HG03159 (cell line): ENCODE data around the gene WWTR1.
A peak's percentile ranks its signal among the peaks of the same experiment; 100 is the strongest.

Source experiments
- ATAC-seq: cut with Tn5 transposase; IDR thresholded peaks from one replicate; pipeline ENCODE4 v1.9.1; 2021; ENCODE audit warnings: mild to moderate bottlenecking, moderate library complexity; ENCODE audit not compliant: unreplicated experiment

The WWTR1 gene

GRCh38 chr3:149625795-149626194 is 32.0 kb downstream of the WWTR1 start:
- no peak for ATAC-seq

GRCh38 chr3:149623824-149624223 is 34.0 kb downstream of the WWTR1 start:
- no peak for ATAC-seq

DNA sequence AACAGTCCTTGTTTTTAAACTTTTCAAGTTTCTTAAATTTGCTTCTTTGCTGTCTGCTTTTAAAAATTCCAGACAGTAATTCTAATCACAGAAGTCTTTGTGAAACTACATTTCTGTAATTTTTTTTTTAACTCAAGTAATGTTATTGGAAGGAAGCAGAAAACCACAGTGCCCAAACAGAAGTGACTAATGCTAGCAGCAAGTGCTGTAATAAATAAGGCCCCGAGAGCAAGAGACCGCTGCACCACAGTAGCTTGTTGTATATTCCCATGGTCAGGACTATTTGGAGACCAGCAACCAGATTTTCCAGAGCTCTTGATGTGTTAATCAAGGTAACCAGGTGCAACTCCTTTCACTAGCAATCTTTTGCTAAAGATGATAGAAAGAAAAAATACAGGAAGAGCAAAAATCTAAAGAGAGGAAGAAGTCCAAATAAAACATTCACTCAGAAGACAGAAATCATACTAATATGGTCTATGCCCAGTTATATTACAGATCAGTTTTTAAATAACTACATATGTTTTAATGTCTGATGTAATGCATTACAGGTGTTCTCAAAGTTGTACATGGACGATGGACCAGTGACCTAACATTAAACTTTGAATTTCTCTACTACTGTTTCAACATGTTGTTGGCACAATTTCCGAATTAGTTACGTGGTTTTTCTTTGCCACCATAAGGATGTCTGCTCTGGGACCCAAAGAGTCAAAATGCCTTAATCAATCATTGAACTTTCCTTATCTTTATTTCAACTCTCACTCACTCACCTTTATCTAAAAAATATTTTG is 36.4 kb downstream of the WWTR1 start:
- ATAC-seq, result peak; percentile 75

GRCh38 chr3:149620291-149621020 is 37.4 kb downstream of the WWTR1 start:
- peak; percentile 53 for ATAC-seq

- ATAC-seq, result no peak
Measured at GRCh38 chr3:149619136-149619535, 38.7 kb downstream of the WWTR1 start.

DNA sequence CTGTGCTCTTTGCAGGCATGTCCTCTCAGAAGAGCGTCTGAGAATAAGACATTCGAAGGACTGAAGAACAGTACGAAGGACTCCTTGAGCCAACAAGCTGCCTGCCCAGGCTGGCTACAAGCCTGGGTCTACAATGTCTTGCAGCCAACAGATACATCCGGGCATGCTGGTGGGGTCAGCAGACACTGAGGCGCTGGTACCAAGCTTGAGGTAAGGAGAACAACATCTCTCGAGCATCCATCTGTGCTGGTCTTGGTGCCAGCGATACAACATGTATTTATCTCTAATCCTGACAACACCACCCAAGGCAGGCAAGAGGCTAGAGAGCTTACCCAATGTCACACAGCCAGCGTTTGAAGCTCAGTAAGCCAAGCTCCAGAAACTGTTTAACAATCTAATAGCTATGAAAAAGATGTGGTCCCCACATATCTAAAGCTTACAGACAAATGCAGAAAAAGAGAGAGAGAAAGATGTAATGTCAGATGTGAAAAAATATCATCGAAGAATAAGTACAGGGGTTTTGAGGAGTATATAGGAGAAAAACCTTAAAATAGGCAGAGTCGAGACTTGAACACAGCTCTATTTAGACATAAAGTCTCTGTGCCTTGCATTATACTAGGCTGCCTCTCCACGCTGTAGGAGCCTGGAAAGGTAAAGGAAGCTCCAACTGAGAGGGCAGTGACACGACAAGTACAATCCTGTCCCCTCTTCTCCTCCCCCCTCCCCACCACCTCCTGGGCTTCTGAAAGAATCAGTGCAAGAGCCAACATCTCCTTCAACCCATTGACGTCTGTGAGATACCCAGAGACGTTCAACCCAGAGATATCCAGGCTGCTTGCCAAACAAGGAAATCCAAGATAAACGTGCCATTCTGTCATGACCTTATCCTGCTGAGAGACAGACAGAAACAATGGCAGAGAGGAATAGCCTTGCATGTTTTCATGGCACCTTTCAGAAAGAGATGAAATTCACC is 39.4 kb downstream of the WWTR1 start:
- ATAC-seq, result no peak

GRCh38 chr3:149615731-149616221 is 42.0 kb downstream of the WWTR1 start:
- no peak for ATAC-seq

GRCh38 chr3:149613988-149614387 is 43.8 kb downstream of the WWTR1 start:
- no peak for ATAC-seq

DNA sequence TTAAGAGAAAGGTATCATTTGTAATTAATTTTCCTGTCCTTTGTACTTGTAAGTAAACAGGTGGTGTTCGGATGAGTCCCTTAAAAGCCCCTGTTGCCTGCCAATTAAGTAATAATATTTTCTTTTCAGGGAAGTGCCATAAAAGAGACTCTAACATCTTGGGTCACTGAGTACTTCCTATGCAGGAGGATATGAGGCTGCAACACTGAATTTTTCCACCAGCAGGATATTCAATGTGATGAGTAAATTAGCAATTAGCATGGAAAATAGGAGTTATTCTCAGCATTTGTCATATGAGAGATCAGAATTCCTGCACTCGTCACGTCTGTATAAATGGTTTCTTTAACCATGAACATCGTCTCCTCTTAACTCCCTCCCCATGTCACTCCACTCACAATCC is 45.4 kb downstream of the WWTR1 start:
- no peak for ATAC-seq

DNA sequence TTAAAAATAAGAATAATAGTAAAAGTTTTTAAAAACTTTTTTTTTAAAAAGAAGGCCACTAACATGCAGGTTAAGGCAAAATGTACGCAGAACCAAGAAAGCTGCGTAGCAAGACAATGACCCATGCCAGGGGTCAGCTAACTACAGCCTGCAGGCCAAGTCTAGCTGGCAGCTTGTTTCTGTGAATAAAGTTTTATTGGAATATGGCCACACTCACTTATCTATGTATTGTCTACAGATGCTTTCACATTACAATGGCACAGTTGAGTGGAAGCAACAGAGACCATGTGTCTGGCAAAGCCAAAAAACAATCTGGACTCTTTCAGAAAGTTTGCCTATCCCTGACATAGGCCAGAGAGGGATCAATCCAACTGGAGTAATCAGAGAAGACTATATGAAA is 46.7 kb downstream of the WWTR1 start:
- no peak for ATAC-seq

- ATAC-seq, result no peak
Measured at GRCh38 chr3:149610351-149611105, 47.3 kb downstream of the WWTR1 start.

- ATAC-seq, result peak; percentile 92
Measured at GRCh38 chr3:149609595-149609994, 48.2 kb downstream of the WWTR1 start.

DNA sequence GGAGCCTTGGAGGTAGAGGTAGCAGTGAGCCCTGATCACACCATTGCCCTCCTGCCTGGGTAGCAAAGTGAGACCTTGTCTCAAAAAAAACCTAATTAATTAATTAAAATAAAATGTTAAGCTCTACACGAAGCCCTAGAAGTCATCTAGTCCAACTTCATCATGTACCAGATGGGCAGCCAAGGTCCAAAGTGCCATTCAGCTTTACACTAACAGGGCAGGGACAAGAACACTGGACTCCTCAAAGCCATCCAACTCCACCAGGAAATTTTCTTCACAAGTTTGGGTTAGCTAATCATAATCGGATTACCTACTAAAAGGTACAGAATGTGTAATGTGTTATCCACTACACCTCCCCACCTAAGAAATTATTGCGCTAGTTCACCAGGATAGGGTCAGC is 48.8 kb downstream of the WWTR1 start:
- no peak for ATAC-seq

DNA sequence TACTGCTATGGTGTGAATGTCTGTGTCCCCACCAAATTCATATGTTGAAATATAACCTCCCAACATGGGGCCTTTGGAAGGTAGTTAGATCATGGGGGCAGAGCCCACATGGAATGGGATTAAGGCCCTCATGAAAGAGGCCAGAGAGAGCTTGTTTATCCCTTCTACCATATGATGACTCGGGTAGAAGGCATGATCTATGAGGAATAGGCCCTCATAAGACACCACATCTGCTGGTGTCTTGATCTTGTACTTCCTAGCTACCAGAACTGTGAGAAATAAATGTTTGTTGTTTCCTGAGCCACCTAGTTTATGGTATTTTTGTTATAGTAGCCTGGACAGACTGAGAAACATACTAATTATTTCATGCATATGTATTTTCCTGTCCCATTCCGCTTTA is 51.9 kb downstream of the WWTR1 start:
- no peak for ATAC-seq

- no peak for ATAC-seq
Measured at GRCh38 chr3:149604125-149604875, 53.5 kb downstream of the WWTR1 start.

DNA sequence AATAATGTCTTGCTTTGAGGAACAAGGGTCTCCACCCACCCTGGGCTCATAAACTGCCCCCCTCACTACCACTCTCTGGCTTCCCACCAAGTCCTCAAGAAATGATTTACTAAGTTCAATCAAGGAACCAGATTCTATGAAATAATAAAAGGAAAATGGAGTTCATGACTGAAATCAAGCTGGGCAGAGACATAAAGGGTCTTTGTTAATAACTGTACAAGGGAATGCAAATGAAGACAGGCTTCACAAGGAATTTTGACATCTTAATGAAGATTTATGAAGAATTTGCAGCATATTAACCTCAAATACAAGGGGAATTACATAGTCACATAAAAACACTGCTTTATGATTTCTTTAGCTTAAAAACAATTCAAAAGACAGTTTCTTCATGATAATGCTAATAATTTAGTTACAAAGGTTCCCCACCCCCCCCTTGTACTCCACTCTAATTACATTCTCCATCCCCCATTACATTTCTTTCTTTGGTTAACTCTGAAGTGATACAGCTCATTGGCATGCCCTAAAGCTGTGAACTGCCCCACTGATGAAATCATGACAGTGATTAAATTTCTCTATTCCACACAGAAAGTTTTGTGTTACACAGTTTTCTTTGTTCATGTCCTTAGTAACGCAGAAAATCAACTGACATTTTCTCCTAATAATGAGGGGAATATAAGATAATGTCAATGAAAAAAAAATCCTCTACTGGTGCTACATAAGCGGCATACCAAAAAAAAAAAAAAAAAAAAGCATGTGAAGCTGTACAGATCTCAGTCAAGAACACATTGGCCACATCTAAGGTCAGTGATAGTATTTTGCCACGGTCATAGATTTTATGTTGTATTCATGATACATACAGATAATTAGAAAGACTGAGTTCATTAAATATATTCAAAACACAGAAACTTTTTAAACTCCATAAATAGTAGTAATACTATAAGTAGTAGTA is 54.4 kb downstream of the WWTR1 start:
- ATAC-seq, result no peak

GRCh38 chr3:149600634-149601033 is 57.2 kb downstream of the WWTR1 start:
- ATAC-seq, result no peak

- ATAC-seq, result no peak
Measured at GRCh38 chr3:149599236-149599635, 58.6 kb downstream of the WWTR1 start.
